ENCODE measurements around the gene TPK1. TPM values are rescaled to one million over a fixed set of nuclear protein-coding genes. Genes with fewer than 3 reads are reported as not detected.

TPK1 gene
- total and polyA plus RNA-seq, 3 donors from 2014 or later: 10.9 to 17.2 (median 12.6) TPM

DNA sequence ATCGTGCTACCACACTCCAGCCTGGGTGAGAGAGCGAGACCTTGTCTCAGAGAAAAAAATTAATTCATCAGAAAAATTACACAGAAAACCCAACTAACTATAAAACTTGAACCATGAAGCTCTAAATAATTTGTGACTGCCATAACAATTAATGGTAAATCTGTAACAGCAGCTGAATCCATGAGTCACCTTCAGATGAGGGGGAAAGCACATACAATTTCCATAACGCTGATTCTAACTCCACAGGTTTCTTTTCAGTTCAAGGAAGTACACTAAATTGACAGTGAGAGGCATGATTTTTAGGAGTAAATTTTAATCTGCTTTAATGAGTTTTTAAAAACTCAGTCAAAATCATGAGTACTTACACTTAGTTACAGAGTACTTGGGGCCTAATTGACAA, 312.2 kb downstream of the TPK1 start:
- Histone ChIP-seq H3K27ac (no peak overlapping the region), H3K4me3 (no peak overlapping the region), H3K27me3 (no peaks in the 10 kb centered on the region), H3K36me3 (ENCODE audit: low read depth, missing control alignments) (no peaks in the 10 kb centered on the region), H3K9me3 (no peaks in the 10 kb centered on the region), H3K4me1 (no peaks in the 10 kb centered on the region)
- 87 to 94% methylated on average over 3 of the region's 3 CpGs for WGBS, 2 donors
- no peak for DNase-seq
- intact Hi-C loops (cut with DNase I; ENCODE audit: low total_unique reads): no loop called here
- no peak for TF ChIP-seq POLR2A (IDR thresholded peaks at IDR 0.05)
- TF ChIP-seq, protein P1, sequence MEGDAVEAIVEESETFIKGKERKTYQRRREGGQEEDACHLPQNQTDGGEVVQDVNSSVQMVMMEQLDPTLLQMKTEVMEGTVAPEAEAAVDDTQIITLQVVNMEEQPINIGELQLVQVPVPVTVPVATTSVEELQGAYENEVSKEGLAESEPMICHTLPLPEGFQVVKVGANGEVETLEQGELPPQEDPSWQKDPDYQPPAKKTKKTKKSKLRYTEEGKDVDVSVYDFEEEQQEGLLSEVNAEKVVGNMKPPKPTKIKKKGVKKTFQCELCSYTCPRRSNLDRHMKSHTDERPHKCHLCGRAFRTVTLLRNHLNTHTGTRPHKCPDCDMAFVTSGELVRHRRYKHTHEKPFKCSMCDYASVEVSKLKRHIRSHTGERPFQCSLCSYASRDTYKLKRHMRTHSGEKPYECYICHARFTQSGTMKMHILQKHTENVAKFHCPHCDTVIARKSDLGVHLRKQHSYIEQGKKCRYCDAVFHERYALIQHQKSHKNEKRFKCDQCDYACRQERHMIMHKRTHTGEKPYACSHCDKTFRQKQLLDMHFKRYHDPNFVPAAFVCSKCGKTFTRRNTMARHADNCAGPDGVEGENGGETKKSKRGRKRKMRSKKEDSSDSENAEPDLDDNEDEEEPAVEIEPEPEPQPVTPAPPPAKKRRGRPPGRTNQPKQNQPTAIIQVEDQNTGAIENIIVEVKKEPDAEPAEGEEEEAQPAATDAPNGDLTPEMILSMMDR (IDR thresholded peaks at IDR 0.05): no peak

DNA sequence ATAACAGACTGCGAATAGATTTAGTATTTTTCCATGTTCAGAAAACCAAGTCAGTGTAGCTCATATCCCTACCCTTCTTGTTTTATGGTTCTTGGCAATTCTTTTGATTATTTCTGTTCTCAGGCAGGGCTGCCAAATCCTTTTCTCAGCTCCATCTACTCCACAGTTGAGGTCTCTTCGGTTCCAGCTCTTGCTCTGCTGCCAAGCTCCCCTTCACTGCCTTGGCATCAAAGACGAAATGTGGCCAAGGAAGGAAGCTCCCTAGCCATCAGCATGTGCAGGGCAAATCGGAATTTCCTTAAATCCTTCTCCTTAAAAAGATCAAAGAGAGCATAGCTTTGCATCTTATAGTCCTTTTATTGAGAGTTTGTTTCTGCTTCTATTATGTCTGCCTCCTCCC, 315.9 kb downstream of the TPK1 start:
- TF ChIP-seq POLR2A (IDR thresholded peaks at IDR 0.05): no peak
- TF ChIP-seq, protein P1 (IDR thresholded peaks at IDR 0.05): no peak
- H3K9me3 ChIP-seq: no peaks in the 10 kb centered on the region
- WGBS, 2 donors: 55 to 64% methylated on average over 4 of the region's 4 CpGs
- no peak for DNase-seq
- H3K27ac ChIP-seq: no peak overlapping the region
- no peaks in the 10 kb centered on the region for H3K36me3 ChIP-seq (ENCODE audit: low read depth, missing control alignments)
- no peaks in the 10 kb centered on the region for H3K27me3 ChIP-seq
- H3K4me3 ChIP-seq: no peak overlapping the region
- intact Hi-C loops (cut with DNase I; ENCODE audit: low total_unique reads): no loop called here
- no peaks in the 10 kb centered on the region for H3K4me1 ChIP-seq

DNA sequence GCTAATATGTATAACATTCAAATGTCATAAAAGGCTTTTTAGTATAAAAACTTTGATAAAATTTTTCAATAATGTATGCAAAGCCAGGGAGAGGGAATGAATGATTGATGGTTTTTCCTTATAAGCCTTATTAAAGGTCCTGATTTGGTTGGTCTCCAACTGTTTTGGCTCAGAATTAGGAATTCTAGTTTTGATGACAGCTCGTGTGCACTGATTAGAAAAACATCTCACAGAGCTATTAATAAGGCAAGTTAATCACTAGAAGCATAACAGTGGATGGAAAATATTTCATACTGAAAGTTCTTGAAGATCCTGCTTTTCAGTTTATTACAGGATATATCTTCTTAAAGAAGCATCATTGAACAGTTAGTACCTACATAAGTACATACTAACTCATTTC, 317.5 kb downstream of the TPK1 start:
- H3K4me1 ChIP-seq: no peaks in the 10 kb centered on the region
- no peak overlapping the region for H3K27ac ChIP-seq
- WGBS, 2 donors: 38 to 54% methylated on average over 1 of the region's 1 CpG
- no peak overlapping the region for H3K4me3 ChIP-seq
- H3K27me3 ChIP-seq: no peaks in the 10 kb centered on the region
- H3K36me3 ChIP-seq (ENCODE audit: low read depth, missing control alignments): no peaks in the 10 kb centered on the region
- intact Hi-C loops (cut with DNase I; ENCODE audit: low total_unique reads): no loop called here
- H3K9me3 ChIP-seq: no peaks in the 10 kb centered on the region
- no peak for DNase-seq
- TF ChIP-seq, protein P1 (IDR thresholded peaks at IDR 0.05): no peak
- no peak for TF ChIP-seq POLR2A (IDR thresholded peaks at IDR 0.05)

DNA sequence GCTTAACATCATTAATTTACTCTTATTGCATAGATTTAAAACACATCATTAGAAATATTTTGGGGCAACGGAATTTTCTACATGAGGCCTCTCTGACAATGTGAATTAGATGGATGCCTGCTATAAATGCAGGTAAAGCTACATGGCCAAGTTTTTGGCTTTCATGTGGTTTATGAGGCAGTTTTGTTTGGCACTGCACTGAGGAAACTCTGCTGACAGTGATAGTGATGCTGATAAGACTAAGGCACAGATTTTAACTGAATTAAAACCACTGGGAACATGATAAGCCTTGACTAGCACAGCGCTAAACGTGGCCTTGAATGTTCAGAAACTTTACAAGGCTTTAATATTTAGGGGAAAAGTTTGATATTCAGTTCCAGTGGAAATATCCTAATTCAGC, 318.1 kb downstream of the TPK1 start:
- no peak overlapping the region for H3K27ac ChIP-seq
- no peaks in the 10 kb centered on the region for H3K36me3 ChIP-seq (ENCODE audit: low read depth, missing control alignments)
- no peaks in the 10 kb centered on the region for H3K4me1 ChIP-seq
- no peaks in the 10 kb centered on the region for H3K27me3 ChIP-seq
- H3K4me3 ChIP-seq: no peak overlapping the region
- no peaks in the 10 kb centered on the region for H3K9me3 ChIP-seq
- 50 to 53% methylated on average over 3 of the region's 3 CpGs for WGBS, 2 donors
- no peak for DNase-seq
- intact Hi-C loops (cut with DNase I; ENCODE audit: low total_unique reads): no loop called here
- no peak for TF ChIP-seq POLR2A (IDR thresholded peaks at IDR 0.05)

DNA sequence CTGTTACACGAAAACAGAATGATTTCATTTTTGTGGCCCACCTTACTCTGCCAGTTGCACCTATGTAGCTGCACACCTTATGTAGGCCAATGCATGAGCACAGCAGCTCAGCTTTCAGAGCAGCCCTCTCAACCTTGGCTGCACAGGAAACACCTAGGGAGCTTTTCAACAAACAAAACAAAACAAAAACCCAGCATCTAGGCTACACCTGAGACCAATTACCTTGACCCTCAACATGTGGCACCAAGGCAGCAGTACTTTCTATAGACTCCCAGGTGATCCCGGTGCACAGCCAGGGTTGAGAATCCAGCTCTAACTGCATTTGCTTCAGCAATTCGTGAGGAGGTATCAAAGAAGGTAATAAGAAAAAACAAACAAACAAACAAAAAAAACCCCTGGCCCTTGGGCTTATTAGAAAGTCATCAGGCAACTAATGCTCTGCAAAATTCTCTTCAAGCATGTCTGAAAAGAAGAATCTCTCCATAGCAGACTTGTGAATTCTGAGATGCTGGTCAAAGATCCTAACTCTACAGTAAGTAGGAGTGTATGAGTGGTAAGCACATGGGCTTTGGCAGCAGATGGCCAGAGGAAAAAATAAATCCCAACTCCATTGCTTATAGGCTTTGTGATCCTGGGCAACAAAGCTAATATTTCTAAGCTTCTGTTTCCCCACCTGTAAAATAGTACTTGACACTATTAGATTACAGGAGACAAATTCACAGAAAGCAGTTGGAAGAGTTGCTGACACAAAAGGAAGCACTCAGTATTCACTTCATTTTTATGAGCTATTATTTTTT, 318.9 kb downstream of the TPK1 start:
- intact Hi-C loops (cut with DNase I; ENCODE audit: low total_unique reads): no loop called here
- TF ChIP-seq, protein P1 (IDR thresholded peaks at IDR 0.05): no peak
- TF ChIP-seq POLR2A (IDR thresholded peaks at IDR 0.05): no peak
- Histone ChIP-seq H3K36me3 (ENCODE audit: low read depth, missing control alignments) (no peaks in the 10 kb centered on the region), H3K27ac (no peak overlapping the region), H3K27me3 (no peaks in the 10 kb centered on the region), H3K9me3 (no peaks in the 10 kb centered on the region), H3K4me3 (no peak overlapping the region), H3K4me1 (no peaks in the 10 kb centered on the region)
- DNase-seq: no peak
- 91 to 96% methylated on average over 3 of the region's 3 CpGs for WGBS, 2 donors
